K562 (cell line): ENCODE data around the gene ZBTB33.

ENCODE experiments used
- HIVEP1 ChIP-seq: fragments of 250-450 bp; sonication (Bioruptor Pico); IDR thresholded peaks from 2 replicates; pipeline ENCODE4 v1.4.0; 2020; ENCODE audit warnings: mild to moderate bottlenecking
- SRSF1 ChIP-seq: fragments of 200-400 bp; formaldehyde crosslinking; IDR thresholded peaks from 2 replicates; pipeline ENCODE4 v1.6.1; 2017; ENCODE audit warnings: mild to moderate bottlenecking, low read depth, low read length, moderate library complexity
- THRB ChIP-seq: fragments of 450-650 bp; formaldehyde crosslinking; conservative IDR thresholded peaks from 2 replicates; pipeline ENCODE4 v1.4.0; 2022; ENCODE audit warnings: mild to moderate bottlenecking, missing genetic modification characterization
- ZNF592 ChIP-seq: fragments of 450-650 bp; IDR thresholded peaks from 2 replicates; pipeline ENCODE4 v1.6.1; 2017; ENCODE audit warnings: antibody characterized with exemption, mild to moderate bottlenecking
- TF ChIP-seq, protein P1 (sequence below): fragments of 250-450 bp; sonication (Bioruptor Pico); IDR thresholded peaks from 2 replicates; pipeline ENCODE4 v1.5.0; 2021

DNA sequence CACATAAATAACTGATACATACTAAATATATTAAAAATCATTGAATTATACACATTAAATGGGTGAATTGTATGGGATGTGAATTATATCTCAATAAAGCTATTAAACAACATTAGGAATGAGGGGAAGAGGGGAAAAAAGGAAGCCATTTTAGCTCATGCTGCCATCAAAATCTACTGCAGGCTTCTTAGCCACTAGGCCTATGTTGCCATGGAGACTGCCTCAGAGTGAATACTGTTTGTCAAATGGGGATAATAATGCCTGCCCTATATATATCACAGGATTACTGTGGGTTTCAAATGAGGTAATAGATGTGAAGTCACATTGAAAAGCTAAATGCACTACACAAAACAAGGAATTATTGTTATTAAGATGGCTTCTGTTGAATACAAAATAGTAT lies 39.5 kb downstream of the ZBTB33 start:
- TF ChIP-seq, protein P1, sequence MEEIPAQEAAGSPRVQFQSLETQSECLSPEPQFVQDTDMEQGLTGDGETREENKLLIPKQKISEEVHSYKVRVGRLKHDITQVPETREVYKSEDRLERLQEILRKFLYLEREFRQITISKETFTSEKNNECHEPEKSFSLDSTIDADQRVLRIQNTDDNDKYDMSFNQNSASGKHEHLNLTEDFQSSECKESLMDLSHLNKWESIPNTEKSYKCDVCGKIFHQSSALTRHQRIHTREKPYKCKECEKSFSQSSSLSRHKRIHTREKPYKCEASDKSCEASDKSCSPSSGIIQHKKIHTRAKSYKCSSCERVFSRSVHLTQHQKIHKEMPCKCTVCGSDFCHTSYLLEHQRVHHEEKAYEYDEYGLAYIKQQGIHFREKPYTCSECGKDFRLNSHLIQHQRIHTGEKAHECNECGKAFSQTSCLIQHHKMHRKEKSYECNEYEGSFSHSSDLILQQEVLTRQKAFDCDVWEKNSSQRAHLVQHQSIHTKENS = no peak
- TF ChIP-seq SRSF1 (no peak), ZNF592 (no peak), HIVEP1 (CRISPR knock-in tag) (no peak), THRB (no peak)
